HG03558 (cell line): ENCODE measurements around the gene XRRA1.

Experiments used
- ATAC-seq: cut with Tn5 transposase; IDR thresholded peaks from one replicate; pipeline ENCODE4 v1.9.1; 2021; ENCODE audit warnings: moderate number of reproducible peaks; ENCODE audit not compliant: unreplicated experiment; ENCODE audit errors: extremely low read depth

Gene XRRA1

DNA sequence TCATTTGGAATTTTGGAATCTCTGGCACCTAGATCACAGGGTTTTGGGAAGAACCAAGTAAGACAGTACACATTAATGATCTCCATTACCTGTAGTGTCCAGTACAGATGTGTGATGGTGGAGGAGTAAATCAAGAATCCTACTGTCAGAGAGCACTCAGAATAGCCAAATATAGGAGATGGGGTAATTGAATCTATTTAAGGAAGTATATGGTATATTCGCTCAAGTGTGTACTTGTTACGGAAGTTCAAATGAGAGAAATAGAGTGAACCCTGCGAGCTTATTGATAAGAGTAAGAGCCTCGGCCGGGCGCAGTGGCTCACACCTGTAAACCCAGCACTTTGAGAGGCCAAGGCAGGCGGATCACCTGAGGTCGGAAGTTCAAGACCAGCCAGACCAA, 2.3 kb upstream of the XRRA1 start:
- no peak for ATAC-seq

- ATAC-seq = no peak
Observed at GRCh38 chr11:74950374-74950969, 1.6 kb upstream of the XRRA1 start.

DNA sequence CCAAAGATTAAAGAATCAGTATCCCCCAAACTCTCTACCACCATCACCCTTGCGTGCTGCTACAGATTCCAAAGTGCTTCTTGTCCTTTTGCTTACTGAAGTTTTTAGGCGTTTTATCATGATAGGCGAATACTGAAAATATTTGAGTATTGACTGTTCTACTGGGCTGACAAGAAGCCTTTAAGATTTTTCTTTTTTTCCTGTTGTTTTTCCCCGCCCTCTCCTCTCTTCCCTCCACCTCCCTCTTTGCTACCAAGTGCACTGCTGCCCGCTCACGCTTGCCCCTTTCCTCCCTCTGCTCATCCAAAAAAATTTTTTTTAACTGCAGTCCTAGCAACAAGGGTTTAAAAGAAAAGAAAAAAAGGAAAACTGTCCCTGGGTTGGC, 854 bp upstream of the XRRA1 start:
- no peak for ATAC-seq

GRCh38 chr11:74948546-74948897, 369 bp downstream of the XRRA1 start:
- ATAC-seq = no peak

DNA sequence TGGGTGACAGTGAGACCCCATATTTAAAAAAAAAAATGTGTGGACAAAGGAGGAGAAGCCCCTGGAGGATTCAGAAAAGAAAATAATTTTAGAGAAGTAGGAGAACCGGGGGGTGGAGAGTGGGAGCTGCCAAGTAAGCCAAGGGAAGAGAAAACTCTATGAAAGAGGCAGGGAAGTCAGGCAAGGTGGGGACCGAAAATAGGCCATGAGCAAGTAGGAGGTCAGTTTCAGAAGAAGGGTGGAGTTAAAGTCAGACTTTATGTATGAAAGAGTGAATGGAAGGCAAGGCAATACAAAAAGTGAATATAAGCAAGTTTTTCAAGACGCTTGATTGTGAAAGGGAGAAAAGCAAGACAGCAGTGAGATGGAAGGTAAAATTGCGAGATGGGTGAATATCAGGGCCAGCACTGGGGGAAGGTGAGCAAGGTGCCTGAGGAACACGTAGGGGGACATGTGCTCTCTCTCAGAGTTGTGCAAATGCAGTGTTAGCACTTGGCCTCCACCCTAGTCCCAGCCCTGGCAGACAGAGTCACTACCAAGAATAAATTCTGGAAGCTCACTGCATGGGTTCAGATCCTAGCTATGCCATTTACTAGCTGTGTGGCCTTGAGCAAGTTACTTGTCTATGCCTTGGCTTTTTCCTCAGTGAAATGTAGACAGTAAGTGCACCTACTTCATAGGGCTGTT, 6.7 kb downstream of the XRRA1 start:
- no peak for ATAC-seq

DNA sequence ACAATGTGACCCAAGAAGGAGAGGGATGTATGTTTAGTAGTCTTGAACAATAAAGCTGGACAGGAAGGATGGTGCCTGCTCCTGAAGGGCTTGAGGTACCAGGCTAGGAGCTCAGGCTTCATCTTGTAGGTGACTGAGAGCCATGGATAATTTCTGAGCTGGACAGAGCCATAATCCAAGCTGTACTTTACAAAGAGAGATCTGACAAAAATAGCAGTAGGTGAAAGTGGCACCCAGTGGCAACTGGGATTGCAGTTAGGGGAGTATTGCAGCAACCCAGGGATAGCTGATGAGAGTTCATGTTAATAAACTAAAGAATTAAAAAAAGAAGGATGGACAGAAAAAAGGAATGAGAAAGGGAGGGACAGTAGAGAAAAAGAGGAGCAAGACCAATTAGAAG, 7.4 kb downstream of the XRRA1 start:
- ATAC-seq = no peak

DNA sequence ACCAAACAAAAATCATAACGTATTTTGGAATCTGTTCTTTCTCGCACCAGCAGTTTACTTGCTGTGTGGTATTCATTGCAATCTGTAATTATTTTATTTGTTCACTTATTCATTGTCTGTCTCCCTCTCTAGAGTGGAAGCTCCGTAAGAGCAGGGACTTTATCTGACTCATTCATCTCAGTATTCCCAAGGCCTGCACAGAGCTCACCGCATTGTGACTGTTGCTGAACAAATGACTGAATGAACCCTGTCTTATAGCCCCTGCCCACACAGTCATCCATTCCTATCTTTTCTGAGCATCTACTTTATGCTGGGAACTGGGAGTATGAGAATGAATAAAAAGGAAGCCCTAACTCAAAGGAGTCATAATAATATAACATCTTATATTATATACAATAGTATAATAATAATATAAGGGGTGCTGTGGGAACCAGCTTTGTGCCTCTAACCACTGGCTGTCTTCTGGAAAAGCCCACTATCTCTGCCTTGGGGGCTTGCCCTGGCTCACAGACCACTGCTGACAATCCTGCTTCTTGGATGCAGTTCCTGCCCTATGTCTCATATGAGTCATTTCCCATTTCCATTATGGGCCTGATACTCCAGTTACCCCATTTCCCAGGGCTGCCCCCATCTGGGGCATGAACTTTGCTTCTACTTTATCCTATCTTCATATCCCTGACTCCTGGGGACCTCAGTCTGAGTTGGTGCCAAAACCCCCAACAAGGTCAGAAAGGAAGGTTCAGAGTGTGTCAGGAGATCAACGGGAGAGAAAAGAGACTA, 11.0 kb downstream of the XRRA1 start:
- no peak for ATAC-seq

GRCh38 chr11:74936976-74937375, 11.9 kb downstream of the XRRA1 start:
- ATAC-seq = no peak

DNA sequence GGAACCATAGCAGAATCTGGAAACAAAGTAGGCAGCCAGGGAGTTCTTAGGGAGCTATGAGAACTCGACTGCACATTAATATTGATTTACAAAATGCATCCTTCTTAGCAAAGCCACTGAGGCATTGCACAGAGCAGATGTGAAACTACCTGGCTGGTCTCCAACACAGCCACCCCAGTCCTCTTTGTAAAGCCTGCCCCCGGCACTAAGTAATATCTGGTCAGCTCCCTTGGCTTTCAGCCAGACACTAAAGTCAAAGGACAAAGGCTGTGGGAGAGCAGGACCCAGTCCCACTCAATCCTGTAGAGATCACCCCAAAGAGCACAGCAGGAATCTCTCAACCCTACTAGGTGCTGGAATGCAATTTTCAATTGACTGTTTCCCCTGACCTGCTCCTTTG, 12.8 kb downstream of the XRRA1 start:
- ATAC-seq = no peak

DNA sequence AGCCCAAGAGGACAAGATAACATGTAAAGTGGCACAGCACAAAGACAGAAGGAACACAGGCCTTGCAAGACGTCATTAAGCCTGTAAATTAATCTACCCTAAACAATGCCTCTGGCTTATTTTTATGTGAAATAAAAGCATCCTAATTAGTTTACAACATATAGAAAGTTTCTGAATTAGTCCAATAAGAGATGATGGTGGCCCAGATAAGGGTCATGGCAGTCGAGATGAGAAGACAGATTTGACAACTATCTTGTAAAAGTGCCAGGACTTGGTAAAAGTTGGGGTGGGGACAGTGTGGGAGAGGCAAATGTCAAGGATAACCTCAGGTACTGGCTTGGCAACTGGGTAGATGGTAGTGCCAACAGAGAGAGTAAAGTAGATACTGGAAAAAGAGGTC, 13.6 kb downstream of the XRRA1 start:
- ATAC-seq = no peak

DNA sequence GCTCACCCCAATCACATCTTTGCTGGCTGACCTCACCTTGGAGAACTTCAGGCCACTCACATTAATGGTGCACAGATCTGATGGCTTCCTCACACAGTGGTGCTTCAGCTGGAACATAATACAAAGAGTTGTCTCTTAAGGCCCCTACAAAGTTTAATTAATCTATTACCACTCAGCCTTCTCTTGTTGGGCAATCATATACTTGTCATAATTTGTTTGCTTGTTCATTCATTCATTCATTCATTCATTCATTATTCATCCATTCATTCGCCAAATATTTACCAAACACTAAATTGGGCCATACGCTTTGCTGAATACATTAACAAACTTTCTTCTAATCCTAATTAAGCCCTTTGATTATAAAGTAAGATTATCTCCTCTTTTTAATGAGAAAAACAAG, 15.1 kb downstream of the XRRA1 start:
- ATAC-seq = no peak

DNA sequence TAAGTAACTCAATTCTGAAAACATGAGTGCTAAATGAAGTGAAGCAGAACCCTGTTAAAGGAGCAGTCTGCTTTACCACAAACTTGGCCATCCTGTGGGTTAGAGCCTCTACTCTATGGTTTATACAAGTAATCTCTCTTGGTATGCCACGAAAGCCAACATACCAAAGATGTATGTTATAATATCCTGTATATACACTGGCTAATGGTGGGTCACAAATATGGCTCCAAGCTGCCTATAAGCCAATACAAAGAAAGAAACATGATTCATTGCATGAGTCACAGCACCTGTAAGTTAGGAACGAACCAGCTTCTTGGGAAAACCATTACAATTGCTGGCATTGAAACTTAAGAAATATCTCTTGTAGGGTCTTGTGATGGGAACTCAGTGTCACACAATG, 16.1 kb downstream of the XRRA1 start:
- ATAC-seq = no peak

GRCh38 chr11:74932169-74932568, 16.7 kb downstream of the XRRA1 start:
- ATAC-seq = no peak

- no peak for ATAC-seq
Observed at GRCh38 chr11:74929431-74930363, 19.2 kb downstream of the XRRA1 start.

DNA sequence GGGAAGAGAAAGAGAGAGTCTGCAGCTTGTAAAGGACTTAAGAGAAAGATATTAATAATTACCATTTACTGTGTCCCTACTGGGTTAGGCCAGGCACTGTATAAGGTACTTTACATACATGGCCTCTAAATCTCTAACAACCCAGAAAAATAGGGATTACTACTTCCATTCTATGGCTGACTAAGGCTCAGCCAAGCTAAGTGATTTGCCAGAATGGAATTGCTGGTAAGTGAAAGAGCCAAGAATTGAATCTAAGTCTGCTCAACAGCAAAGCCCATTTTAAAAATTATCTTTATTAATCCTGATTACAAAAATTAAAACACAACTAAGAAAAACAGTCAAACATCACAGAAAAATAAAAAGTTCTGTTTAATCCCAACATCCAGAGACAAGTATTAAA, 21.4 kb downstream of the XRRA1 start:
- no peak for ATAC-seq

DNA sequence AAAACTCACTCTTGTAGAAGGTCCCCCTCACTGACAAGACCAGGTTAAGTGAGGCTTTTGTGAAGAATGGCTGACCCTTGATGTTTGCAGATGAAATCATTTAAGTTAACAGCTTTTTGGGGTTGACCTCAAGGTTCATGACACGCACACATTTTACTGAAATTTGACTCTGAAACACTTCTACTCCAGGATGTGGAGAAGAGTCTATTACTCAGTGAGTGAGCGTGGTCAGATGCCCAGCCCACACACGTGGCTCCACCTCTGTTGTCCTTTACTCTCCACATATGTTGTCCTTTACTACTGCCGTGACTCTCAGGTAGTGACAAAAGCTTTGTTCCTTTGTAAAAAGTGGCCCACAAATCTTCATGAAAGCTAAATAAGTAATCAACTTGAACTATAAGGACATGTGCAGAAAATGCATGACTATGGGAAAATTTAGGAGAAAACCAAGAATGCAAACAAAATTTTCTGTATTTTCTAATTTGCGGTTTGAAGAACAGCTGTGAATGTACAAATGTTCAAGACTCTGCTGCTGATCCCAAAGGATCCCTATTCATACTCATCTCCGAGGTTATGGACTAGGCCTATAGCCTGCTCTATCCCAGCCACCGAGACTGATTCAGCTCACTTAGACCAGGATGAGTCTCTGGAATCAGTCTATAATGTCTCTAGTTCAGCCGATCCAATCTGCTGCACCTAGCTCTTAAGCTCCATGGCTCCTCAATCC, 22.4 kb downstream of the XRRA1 start:
- no peak for ATAC-seq

GRCh38 chr11:74925281-74925680, 23.6 kb downstream of the XRRA1 start:
- ATAC-seq = no peak

DNA sequence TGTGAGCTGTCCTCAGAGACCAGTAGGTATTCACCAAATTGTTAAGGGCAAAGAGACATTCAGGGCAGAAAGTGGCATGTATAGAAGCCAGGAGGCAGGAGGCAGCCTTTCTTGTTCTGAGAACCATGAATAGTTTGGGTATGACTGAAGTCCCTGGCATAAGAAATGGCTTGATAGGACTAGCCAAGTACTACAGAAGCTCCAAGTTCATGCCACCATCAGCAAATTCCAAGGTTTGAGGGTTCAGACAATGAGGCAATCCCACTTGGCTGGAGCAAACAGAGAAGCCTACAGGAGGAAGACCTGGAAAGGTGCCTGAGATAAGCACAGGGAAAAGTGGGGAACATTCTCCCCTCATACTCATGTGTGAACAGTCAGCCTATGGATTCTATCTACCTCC, 25.8 kb downstream of the XRRA1 start:
- ATAC-seq = no peak

- no peak for ATAC-seq
Observed at GRCh38 chr11:74909812-74910211, 39.1 kb downstream of the XRRA1 start.

GRCh38 chr11:74909385-74909784, 39.5 kb downstream of the XRRA1 start:
- ATAC-seq = no peak
